NCI-H1105 treated with DMSO at 0.1 percent for 48 hours (cell line): ENCODE measurements around the gene STX8.

Experiments
- DNase-seq: peaks from one replicate; lab custom pipeline; 2025; lab: John Stamatoyannopoulos, UW

Gene STX8

GRCh38 chr17:9208381-9209105 lies 367.1 kb downstream of the STX8 start:
- no peak for DNase-seq

DNA sequence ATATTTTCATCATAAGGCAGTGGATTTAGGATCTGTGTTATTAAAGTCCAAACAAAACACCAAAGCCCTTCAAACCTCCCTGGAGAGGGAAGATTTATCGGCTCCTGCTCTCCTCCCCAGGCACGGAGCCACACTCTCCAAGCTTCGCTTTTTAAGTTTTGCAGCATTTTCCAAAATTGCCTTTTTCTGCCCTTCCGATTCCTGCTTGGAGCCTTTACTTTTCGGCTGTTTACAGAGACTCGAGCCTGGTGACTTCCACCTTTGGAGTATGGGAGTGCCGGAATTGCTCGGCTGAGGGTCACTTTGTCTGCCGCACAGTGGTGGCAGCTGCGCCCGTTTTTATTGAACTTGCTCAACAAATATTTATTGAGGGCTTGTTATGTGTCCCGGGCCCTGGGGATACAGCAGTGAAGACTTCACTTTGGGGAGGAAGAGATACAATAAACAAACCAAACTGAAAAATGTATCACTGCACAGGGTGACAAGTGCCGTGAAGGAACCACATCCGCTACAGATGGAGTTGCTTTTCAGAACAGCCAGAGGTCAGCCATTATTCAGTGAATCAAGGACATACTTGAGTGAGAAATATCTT lies 368.8 kb downstream of the STX8 start:
- DNase-seq, result no peak

- no peak for DNase-seq
Measured at GRCh38 chr17:9206410-9206703, 369.3 kb downstream of the STX8 start.

DNA sequence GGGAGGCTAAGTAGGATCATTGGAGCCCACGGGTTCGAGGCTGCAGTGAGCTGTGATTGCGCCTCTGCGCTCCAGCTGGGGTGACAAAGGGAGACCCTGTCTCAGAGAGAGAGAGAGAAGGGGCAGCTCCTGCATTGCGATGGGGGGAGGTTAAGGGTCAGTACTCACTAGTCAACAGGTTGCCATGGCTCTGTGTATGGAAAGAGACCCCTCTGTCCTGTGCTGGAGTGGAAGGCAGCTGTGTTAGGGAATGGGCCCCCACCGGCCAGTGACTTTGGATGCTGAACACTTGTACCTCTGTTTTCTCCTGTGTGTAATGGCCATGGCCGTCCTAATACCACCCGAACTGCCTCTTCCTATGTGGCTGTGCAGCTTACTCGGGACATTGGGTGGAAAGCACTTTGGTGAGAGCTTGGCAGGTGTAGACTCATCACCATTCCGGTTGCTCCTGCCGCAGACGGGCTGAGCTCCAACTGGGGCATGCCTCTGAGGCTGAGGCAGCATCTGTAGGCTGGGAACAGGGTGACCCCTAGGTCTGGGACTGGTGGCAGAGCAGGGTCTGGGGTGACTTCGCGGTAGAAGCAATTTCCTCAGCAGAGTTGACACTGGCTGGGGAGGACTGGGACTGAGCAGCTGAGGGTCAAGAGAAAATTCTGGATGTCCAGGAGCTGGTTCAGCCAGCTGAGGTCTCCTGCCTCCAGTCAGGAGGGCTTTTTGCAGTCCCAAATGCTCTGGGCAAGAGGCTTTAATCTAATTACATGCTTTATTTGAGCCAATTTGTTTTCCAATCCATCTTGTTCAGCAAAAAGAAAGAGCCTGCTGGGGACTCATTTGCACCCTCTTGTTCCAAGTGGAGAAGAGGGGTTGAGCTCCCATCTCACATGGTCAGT lies 369.9 kb downstream of the STX8 start:
- no peak for DNase-seq

- DNase-seq, result no peak
Measured at GRCh38 chr17:9204637-9205329, 370.8 kb downstream of the STX8 start.

GRCh38 chr17:9203771-9204425 lies 371.7 kb downstream of the STX8 start:
- DNase-seq, result no peak

DNA sequence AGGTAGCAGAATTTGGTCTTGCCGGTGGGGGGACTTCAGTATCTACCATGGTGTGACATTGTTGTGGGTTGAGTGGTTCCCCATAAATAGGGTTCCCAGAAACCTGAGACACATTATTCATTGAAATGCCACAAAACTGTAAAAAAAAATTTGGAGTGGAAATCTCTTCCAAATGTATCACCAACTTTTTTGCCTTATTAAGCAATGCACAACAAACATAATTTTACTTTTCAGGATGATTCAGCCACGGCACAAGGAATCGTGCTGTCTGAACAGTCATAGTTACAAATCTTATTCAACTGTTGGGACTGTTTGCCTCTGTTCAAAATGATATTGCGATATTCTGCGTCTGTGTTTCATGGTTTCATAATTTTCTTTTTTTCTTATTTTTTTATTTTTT lies 373.1 kb downstream of the STX8 start:
- no peak for DNase-seq

GRCh38 chr17:9200699-9201359 lies 374.8 kb downstream of the STX8 start:
- no peak for DNase-seq
